ENCODE results near the gene UBL5. TPM values are rescaled to one million over a fixed set of nuclear protein-coding genes. Genes with fewer than 3 reads are reported as not detected.
"Not testable (repeated sequence)": the region's sequence is repeated elsewhere in the genome, so short reads cannot be mapped to it uniquely, and the experiment has no call there.

Gene UBL5
- total RNA-seq, 2 donors from 2014 or later: 414 to 466 TPM

DNA sequence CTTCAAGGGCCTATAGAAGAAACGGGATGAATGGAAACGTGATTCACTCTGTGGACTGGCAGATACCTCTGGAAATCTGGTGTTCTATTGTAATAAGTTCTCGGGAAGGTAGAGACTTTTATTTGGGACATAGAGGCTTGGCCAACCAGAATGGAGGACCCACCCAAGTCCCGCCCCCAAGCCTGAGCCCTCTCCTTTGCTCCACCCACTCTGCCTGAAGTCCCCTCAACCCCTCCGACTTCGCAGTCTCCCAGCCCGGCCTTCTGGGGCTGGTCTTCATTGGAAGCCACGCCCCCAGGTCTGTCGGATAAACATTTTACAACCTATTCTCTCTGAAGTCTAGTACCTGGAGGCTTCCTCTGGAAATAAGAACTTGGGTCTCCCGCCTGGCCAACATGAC is 25.7 kb upstream of the UBL5 start:
- DNase-seq (no peak), ATAC-seq (no peak)
- intact Hi-C loops (cut with DNase I): no loop called here

DNA sequence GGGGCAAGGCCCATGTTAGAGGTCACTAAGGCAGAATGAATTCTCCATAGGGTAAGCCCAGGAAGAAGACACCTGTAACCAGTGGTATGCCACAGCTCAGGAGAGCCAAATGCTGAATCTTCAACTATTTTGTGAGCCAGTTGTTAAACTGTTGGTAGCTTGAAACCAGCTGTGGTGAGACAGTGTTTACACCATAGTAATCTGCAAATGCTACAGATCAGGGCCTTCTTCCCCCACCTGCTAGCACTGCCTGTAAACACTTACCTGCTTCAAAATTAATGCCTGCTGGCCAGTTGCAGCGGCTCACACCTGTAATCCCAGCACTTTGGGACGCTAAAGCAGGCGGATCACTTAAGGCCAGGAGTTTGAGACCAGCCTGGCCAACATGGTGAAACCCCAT is 20.9 kb upstream of the UBL5 start:
- ATAC-seq: no peak
- no peak for DNase-seq
- intact Hi-C loops (cut with DNase I): no loop called here

GRCh38 chr19:9808855-9809824 is 18.6 kb upstream of the UBL5 start:
- ATAC-seq (peak; percentile 13 to 27), DNase-seq (no peak)
- intact Hi-C loops (cut with DNase I): no loop called here

DNA sequence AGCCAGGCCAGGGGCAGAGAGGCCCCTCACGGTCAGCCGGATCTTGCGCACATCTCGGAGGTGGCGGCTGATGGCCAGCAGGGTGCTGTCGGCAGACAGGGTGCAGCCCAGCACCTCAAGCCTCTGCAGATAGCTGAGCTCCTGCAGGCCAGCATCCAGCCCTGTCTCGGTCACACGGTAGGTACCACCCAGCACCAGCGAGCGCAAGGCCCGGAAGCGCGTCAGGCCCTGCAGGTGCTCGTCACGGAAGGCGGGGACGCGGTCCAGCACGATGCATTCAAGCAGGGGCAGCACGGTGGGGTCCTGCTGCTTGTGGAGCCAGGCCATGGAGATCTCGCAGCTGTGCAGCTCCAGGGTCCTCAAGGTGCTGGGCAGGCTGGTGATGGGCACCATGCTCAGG is 16.6 kb upstream of the UBL5 start:
- intact Hi-C loops (cut with DNase I): no loop called here
- DNase-seq (no peak), ATAC-seq (no peak)

GRCh38 chr19:9818175-9818733 is 9.5 kb upstream of the UBL5 start:
- ATAC-seq: no peak
- intact Hi-C loops (cut with DNase I): no loop called here

GRCh38 chr19:9818734-9819595 is 8.8 kb upstream of the UBL5 start, which contains the start of gene FBXL12:
Gene FBXL12 (minus strand): TSS chr19:9819079. CDS start chr19:9818813, 266 bp downstream.
- intact Hi-C loops (cut with DNase I): no loop called here
- DNase-seq: peak; percentile 100
- ATAC-seq: peak; percentile 94 to 96

More at GRCh38 chr19:9818175-9818733, 9.5 kb upstream of the UBL5 start:
- DNase-seq: no peak

- intact Hi-C loops (cut with DNase I): no loop called here
- DNase-seq: no peak
- no peak for ATAC-seq
Measured at GRCh38 chr19:9819596-9819909, 8.2 kb upstream of the UBL5 start.

- DNase-seq; ATAC-seq; intact Hi-C loops (cut with DNase I): not testable (repeated sequence)
Measured at GRCh38 chr19:9820034-9820433, 7.7 kb upstream of the UBL5 start.

GRCh38 chr19:9823816-9824215 is 3.9 kb upstream of the UBL5 start:
- intact Hi-C loops (cut with DNase I): no loop called here
- DNase-seq (no peak), ATAC-seq (no peak)

- ATAC-seq (no peak), DNase-seq (no peak)
- intact Hi-C loops (cut with DNase I): no loop called here
Measured at GRCh38 chr19:9828551-9829063, 889 bp downstream of the UBL5 start.

DNA sequence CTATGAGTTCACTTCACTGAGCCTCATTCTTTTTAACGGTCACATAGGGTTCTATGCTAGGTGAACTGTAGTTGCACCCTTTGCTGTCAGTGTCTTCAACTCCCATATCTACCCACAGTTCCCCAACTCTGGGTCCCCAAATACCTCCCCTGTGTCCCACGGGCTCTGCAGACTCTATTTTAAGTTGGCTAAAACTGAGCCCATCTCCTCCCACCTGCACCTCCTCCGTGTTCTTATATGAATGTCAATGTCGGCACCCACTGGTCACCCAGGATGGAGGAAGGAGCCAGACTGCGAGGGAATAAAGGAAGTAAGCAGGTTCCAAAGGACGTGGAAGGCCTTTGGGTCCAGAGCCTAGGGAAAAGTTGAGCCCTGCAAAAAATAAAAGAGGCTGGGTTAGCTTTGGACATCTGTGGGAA is 6.6 kb downstream of the UBL5 start:
- no peak for DNase-seq
- intact Hi-C loops (cut with DNase I): no loop called here
- ATAC-seq: no peak

DNA sequence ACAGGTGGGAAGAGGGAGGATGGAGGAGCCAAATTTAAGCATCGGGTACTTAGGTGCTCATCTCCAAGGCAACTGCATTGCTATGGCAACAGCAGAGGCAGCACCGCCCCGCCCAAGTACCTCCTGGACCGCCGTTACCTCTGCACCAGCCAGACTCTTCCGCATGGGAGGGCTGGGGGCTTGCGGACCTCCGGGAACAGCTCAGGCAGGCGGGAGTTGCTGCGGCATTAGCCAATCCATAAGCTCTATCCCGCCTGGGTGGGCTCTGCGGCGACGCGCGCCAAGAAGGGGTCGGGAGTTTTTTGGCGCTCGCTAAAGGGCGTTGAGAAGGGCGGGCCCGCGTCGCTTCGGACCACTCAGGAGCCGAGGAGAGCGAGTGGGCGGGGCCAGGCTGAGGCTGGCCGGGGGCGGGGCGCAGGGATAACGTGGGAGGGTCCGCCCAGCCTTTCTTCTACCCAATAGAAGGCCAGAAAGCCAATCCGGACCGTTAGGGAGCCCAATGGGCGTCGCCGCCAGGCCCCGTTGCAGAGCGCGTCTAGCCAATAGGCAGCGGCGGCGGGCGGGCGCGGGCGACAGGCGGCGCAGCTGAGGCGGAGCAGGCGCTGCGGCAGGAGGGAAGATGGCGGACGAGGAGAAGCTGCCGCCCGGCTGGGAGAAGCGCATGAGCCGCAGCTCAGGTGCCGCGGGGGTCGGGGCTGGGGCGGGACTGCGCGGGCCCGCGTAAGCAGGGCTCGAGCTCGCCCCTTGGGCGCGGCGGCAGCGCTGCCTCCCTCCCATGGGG is 7.2 kb downstream of the UBL5 start, which contains the start of gene PIN1:
Gene PIN1, plus strand, starts transcription at position 593 of the 781 bp plus-strand sequence. Its CDS starts 27 bp downstream, at position 620.
- intact Hi-C loops (cut with DNase I): no loop called here
- peak; percentile 99 to 100 for ATAC-seq
- peak; percentile 99 for DNase-seq

GRCh38 chr19:9835507-9835949 is 7.8 kb downstream of the UBL5 start:
- DNase-seq (no peak), ATAC-seq (peak; percentile 16 to 38)
- intact Hi-C loops (cut with DNase I): no loop called here

DNA sequence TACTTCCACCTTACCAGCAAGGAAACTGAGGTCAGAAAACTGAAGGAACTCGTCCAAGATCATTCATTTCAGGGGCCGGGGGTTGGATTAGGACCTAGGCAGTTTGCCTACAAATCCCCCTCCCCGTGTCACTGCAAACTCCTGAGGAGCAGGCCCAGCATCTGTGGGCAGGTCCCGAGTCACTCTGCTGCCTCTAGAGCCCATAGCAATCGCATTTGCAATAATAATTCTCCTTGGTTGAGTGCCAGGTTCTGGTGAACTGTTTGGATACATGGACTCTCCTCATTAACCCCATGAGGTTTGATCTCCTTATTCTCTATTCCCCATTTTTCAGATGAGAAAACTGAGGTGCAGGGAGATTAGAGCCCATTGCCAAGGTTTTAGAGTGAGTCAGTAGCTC is 8.3 kb downstream of the UBL5 start:
- ATAC-seq (no peak), DNase-seq (no peak)
- intact Hi-C loops (cut with DNase I): no loop called here

GRCh38 chr19:9838324-9838723 is 10.6 kb downstream of the UBL5 start:
- DNase-seq (no peak), ATAC-seq (no peak)
- intact Hi-C loops (cut with DNase I): no loop called here

- ATAC-seq (no peak), DNase-seq (no peak)
- intact Hi-C loops (cut with DNase I): no loop called here
Measured at GRCh38 chr19:9839415-9839814, 11.7 kb downstream of the UBL5 start.

- intact Hi-C loops (cut with DNase I): no loop called here
- ATAC-seq (peak in 1 of 2 donors; percentile 47), DNase-seq (no peak)
Measured at GRCh38 chr19:9842834-9843625, 15.3 kb downstream of the UBL5 start.
